HCT116 (cell line): Measurements from ENCODE around the gene CDKAL1. TPM values are rescaled to one million over a fixed set of nuclear protein-coding genes. Genes with fewer than 3 reads are reported as not detected.

Source experiments
- ATAC-seq: fragments of 200-7000 bp; cut with Tn5 transposase; 2 replicates; pipeline ENCODE4 v1.9.1; 2020; ENCODE audit warnings: mild to moderate bottlenecking, moderate library complexity
- BruUV-seq: library from RNA; stranded (reverse); fragments of 400-500 nt; replicated peaks from 2 replicates; lab custom pipeline; 2021; lab: Mats Ljungman, UMichigan
- CTCF ChIA-PET: fragments of 300-600 bp; sonication (Branson Sonifier 250); formaldehyde crosslinking; loops from one replicate; lab custom pipeline; 2021; ENCODE audit warnings: antibody characterized with exemption; lab: Charles Lee
- POLR2A ChIA-PET: fragments of 300-600, 350-600 bp; sonication (Branson Sonifier 250); formaldehyde crosslinking; loops from one replicate; lab custom pipeline; 2021; ENCODE audit warnings: antibody characterized with exemption; lab: Charles Lee
- RAD21 ChIA-PET, 2 experiments: fragments of 300-600 bp; sonication (Branson Sonifier 250); formaldehyde crosslinking; loops; one replicate each; lab custom pipeline; 2023; ENCODE audit warnings: low total read pairs in 2 of 2; ENCODE audit not compliant: uncharacterized antibody in 2 of 2, unreplicated experiment in 2 of 2, low non-redundant PET in 1 of 2; lab: Charles Lee
- DNase-seq: peaks from one replicate; pipeline ENCODE4 v3.0.0-alpha.2; 2010; ENCODE audit warnings: low read depth, low spot score
- H2AFZ ChIP-seq: fragments of 200-600 bp; shearing (Covaris generic), sonication (generic); 2 replicates; pipeline ENCODE4 v1.6.1; 2017; ENCODE audit warnings: low read depth, mixed run types, mixed read lengths, antibody characterized with exemption, low read length; ENCODE audit not compliant: poor library complexity, severe bottlenecking
- H3K27ac ChIP-seq: 2 replicates; pipeline ENCODE4 v1.5.1; 2012; ENCODE audit warnings: low read depth, low read length
- H3K27me3 ChIP-seq: fragments of 200-600 bp; sonication (generic); 2 replicates; pipeline ENCODE4 v1.6.1; 2016; ENCODE audit warnings: mixed run types, low read length, mixed read lengths; ENCODE audit not compliant: insufficient read depth
- H3K36me3 ChIP-seq, 2 experiments: fragments of 200-500 bp in 1 of 2; fragments of 200-600 bp in 1 of 2; sonication (Bioruptor generic) in 1 of 2; sonication (generic) in 1 of 2; 2 replicates each; pipeline versions ENCODE4 v1.5.1 to v1.6.1; 2014 to 2016; ENCODE audit warnings: low read length in 2 of 2, inconsistent platforms in 1 of 2, mixed read lengths in 1 of 2, mixed run types in 1 of 2; ENCODE audit not compliant: insufficient read depth in 2 of 2, control insufficient read depth in 1 of 2
- H3K4me1 ChIP-seq, 2 experiments: fragments of 200-600 bp in 1 of 2; sonication (generic) in 1 of 2; 2 replicates each; pipeline versions ENCODE4 v1.5.1 to v1.6.1; 2012 to 2017; ENCODE audit warnings: low read length in 2 of 2, inconsistent platforms in 1 of 2, mild to moderate bottlenecking in 1 of 2, mixed read lengths in 1 of 2, mixed run types in 1 of 2, moderate library complexity in 1 of 2; ENCODE audit not compliant: insufficient read depth in 2 of 2, control insufficient read depth in 1 of 2
- H3K4me2 ChIP-seq: fragments of 200-600 bp; sonication (generic); 2 replicates; pipeline ENCODE4 v1.6.1; 2017; ENCODE audit warnings: mixed run types, low read length, mixed read lengths
- H3K4me3 ChIP-seq, 2 experiments: fragments of 200-600 bp in 1 of 2; sonication (generic) in 1 of 2; replicated peaks in 1 of 2; 2 replicates each; pipeline ENCODE4 v1.5.1; 2011 to 2016; ENCODE audit warnings: low read length in 2 of 2, control low read depth in 1 of 2, low read depth in 1 of 2, mild to moderate bottlenecking in 1 of 2, mixed read lengths in 1 of 2, mixed run types in 1 of 2
- H3K79me2 ChIP-seq: fragments of 200-600 bp; sonication (generic); 2 replicates; pipeline ENCODE4 v1.6.1; 2017; ENCODE audit warnings: mild to moderate bottlenecking, mixed run types, low read length, moderate library complexity, mixed read lengths; ENCODE audit not compliant: insufficient read depth
- H3K9ac ChIP-seq: fragments of 200-600 bp; sonication (generic); 2 replicates; pipeline ENCODE4 v1.6.1; 2016; ENCODE audit warnings: low read length, mixed read lengths
- H3K9me2 ChIP-seq: fragments of 200-600 bp; sonication (generic), shearing (Covaris generic); 2 replicates; pipeline ENCODE4 v1.6.1; 2017; ENCODE audit warnings: mixed run types, mild to moderate bottlenecking, moderate library complexity; ENCODE audit not compliant: insufficient read depth
- H3K9me3 ChIP-seq, 2 experiments: fragments of 200-500 bp in 1 of 2; fragments of 200-600 bp in 1 of 2; sonication (Bioruptor generic) in 1 of 2; sonication (generic) in 1 of 2; 2 replicates each; pipeline ENCODE4 v1.6.1; 2014 to 2017; ENCODE audit warnings: low read length in 2 of 2, mixed read lengths in 2 of 2, inconsistent platforms in 1 of 2, low read depth in 1 of 2, mild to moderate bottlenecking in 1 of 2, mixed run types in 1 of 2, moderate library complexity in 1 of 2; ENCODE audit not compliant: control insufficient read depth in 1 of 2, insufficient read depth in 1 of 2
- H4K20me1 ChIP-seq: fragments of 200-600 bp; sonication (generic), shearing (Covaris generic); 2 replicates; pipeline ENCODE4 v1.6.1; 2017; ENCODE audit warnings: mixed run types, mild to moderate bottlenecking, moderate library complexity; ENCODE audit not compliant: insufficient read depth
- EZH2 ChIP-seq: fragments of 200-600 bp; sonication (generic); IDR thresholded peaks from 2 replicates; pipeline ENCODE4 v1.6.1; 2017; ENCODE audit warnings: antibody characterized with exemption, mixed run types
- RAD21 ChIP-seq: IDR thresholded peaks from 2 replicates; pipeline ENCODE4 v1.6.1; 2012; ENCODE audit warnings: low read depth, mild to moderate bottlenecking
- REST ChIP-seq: IDR thresholded peaks from 2 replicates; pipeline ENCODE4 v1.6.1; 2012; ENCODE audit warnings: low read depth
- SIN3A ChIP-seq: IDR thresholded peaks from 2 replicates; pipeline ENCODE4 v1.6.1; 2012; ENCODE audit warnings: low read depth
- TCF7L2 ChIP-seq: IDR thresholded peaks from 2 replicates; pipeline ENCODE4 v1.7.0; 2011; ENCODE audit warnings: borderline replicate concordance, inconsistent platforms; ENCODE audit not compliant: insufficient read depth, insufficient read length; ENCODE audit errors: extremely low read depth
- ZFX ChIP-seq: fragments of 450-650 bp; IDR thresholded peaks from 2 replicates; pipeline ENCODE4 v1.6.1; 2017
- ZNF274 ChIP-seq: fragments of 200-500 bp; sonication (Bioruptor generic); IDR thresholded peaks from 2 replicates; pipeline ENCODE4 v1.6.1; 2014; ENCODE audit warnings: mild to moderate bottlenecking, low read depth, low read length, inconsistent platforms
- intact Hi-C: fragments of 100-400 bp; cut with micrococcal nuclease; formaldehyde crosslinking; loops from 2 replicates; pipeline ENCODE4 v1.10.0; 2022
- total RNA-seq: library from RNA; stranded (reverse); gene quantifications from one replicate; pipeline ENCODE4 v1.2.1, GENCODE V29; 2021; ENCODE audit not compliant: unreplicated experiment

Gene CDKAL1
- total RNA-seq, 1 experiment from 2014 or later: 14.9 TPM

GRCh38 chr6:21228876-21229460 is 694.7 kb downstream of the CDKAL1 start:
- no peaks in the 10 kb centered on the region for H3K9me3 ChIP-seq
- CTCF ChIA-PET: no interaction called here

GRCh38 chr6:21230536-21230935 is 696.3 kb downstream of the CDKAL1 start:
- Histone ChIP-seq H3K36me3 (no peaks in the 10 kb centered on the region), H4K20me1 (no peaks in the 10 kb centered on the region), H2AFZ (no peak overlapping the region), H3K9ac (no peak overlapping the region), H3K27ac (no peak overlapping the region)
- ChIA-PET RAD21 (no interaction called here), POLR2A (no interaction called here)
- intact Hi-C loops: no loop called here
- TF ChIP-seq TCF7L2: peak; percentile 85
- TF ChIP-seq REST: no peak
- TF ChIP-seq, all 23 proteins: peak for 1
- no peaks in the 10 kb centered on the region for H3K27me3 ChIP-seq
- no peaks in the 10 kb centered on the region for H3K79me2 ChIP-seq
- DNase-seq (no peak), ATAC-seq (no peak)
- H3K4me3 ChIP-seq: no peak overlapping the region
- BruUV-seq: no TSS peak
- no peaks in the 10 kb centered on the region for H3K9me3 ChIP-seq
- peaks cover 9 to 19% of the 10 kb centered on the region in 2 experiments; a peak in 3 of 4 replicates for H3K4me1 ChIP-seq
- no peaks in the 10 kb centered on the region for H3K9me2 ChIP-seq
- H3K4me2 ChIP-seq: no peak overlapping the region
- CTCF ChIA-PET: no interaction called here

More at GRCh38 chr6:21228876-21229460, 694.7 kb downstream of the CDKAL1 start:
- intact Hi-C loops: no loop called here
- no peak for DNase-seq
- no peaks in the 10 kb centered on the region for H3K27me3 ChIP-seq
- no TSS peak for BruUV-seq
- H3K4me3 ChIP-seq: no peak overlapping the region
- no peak for ATAC-seq
- ChIA-PET POLR2A (no interaction called here), RAD21 (no interaction called here)
- peaks cover 9 to 19% of the 10 kb centered on the region in 2 experiments; a peak in 3 of 4 replicates for H3K4me1 ChIP-seq
- H3K27ac ChIP-seq: peak overlapping the region; percentile 42; the same call in 1 of the 2 replicates
- no peaks in the 10 kb centered on the region for H4K20me1 ChIP-seq
- H3K9ac ChIP-seq: no peak overlapping the region
- no peaks in the 10 kb centered on the region for H3K79me2 ChIP-seq
- no peaks in the 10 kb centered on the region for H3K9me2 ChIP-seq
- TF ChIP-seq ZNF274: no peak
- TF ChIP-seq EZH2: no peak
- no peak for TF ChIP-seq SIN3A
- TF ChIP-seq ZFX: no peak
- no peak for TF ChIP-seq RAD21
- no peaks in the 10 kb centered on the region for H3K36me3 ChIP-seq
- H2AFZ ChIP-seq: no peak overlapping the region
- no peak overlapping the region for H3K4me2 ChIP-seq
